Putamen (tissue), 1 donor: Measurements from ENCODE around the gene SPATS2.

Source experiments
- DNase-seq: peaks from one replicate; pipeline ENCODE4 v3.0.0-alpha.2; 2016; ENCODE audit warnings: low spot score

The SPATS2 gene

GRCh38 chr12:49541140-49541861 is 174.0 kb downstream of the SPATS2 start:
- no peak for DNase-seq

GRCh38 chr12:49541911-49542505 is 174.7 kb downstream of the SPATS2 start:
- DNase-seq, result no peak

GRCh38 chr12:49542592-49543160 is 175.4 kb downstream of the SPATS2 start:
- no peak for DNase-seq

- DNase-seq, result no peak
Measured at GRCh38 chr12:49543221-49543913, 176.1 kb downstream of the SPATS2 start.

- DNase-seq, result no peak
Measured at GRCh38 chr12:49543914-49544815, 176.9 kb downstream of the SPATS2 start.

GRCh38 chr12:49545815-49546214 is 178.6 kb downstream of the SPATS2 start:
- no peak for DNase-seq

- DNase-seq, result no peak
Measured at GRCh38 chr12:49546481-49546880, 179.2 kb downstream of the SPATS2 start.

- no peak for DNase-seq
Measured at GRCh38 chr12:49547090-49547690, 179.9 kb downstream of the SPATS2 start.

GRCh38 chr12:49548481-49548821 is 181.2 kb downstream of the SPATS2 start:
- DNase-seq, result no peak

- no peak for DNase-seq
Measured at GRCh38 chr12:49548822-49549648, 181.8 kb downstream of the SPATS2 start.

- DNase-seq, result no peak
Measured at GRCh38 chr12:49549735-49550692, 182.8 kb downstream of the SPATS2 start.

- DNase-seq, result no peak
Measured at GRCh38 chr12:49550693-49551252, 183.5 kb downstream of the SPATS2 start.

- DNase-seq, result no peak
Measured at GRCh38 chr12:49552014-49552413, 184.8 kb downstream of the SPATS2 start.

- DNase-seq, result no peak
Measured at GRCh38 chr12:49552425-49552824, 185.2 kb downstream of the SPATS2 start.

GRCh38 chr12:49552899-49553298 is 185.6 kb downstream of the SPATS2 start:
- no peak for DNase-seq

- DNase-seq, result peak; percentile 54
Measured at GRCh38 chr12:49553512-49554088, 186.3 kb downstream of the SPATS2 start.

- no peak for DNase-seq
Measured at GRCh38 chr12:49554266-49554665, 187.0 kb downstream of the SPATS2 start.

- DNase-seq, result no peak
Measured at GRCh38 chr12:49555631-49556390, 188.5 kb downstream of the SPATS2 start.
